Measurements from ENCODE around the gene STXBP5.
A peak's percentile ranks its signal among the peaks of the same experiment; 100 is the strongest.
"Not testable (repeated sequence)": the region's sequence is repeated elsewhere in the genome, so short reads cannot be mapped to it uniquely, and the experiment has no call there.

STXBP5 gene

GRCh38 chr6:147251072-147251471 lies 46.9 kb downstream of the STXBP5 start:
- no peak for DNase-seq

GRCh38 chr6:147254929-147255473 lies 50.8 kb downstream of the STXBP5 start:
- DNase-seq: not testable (repeated sequence)

GRCh38 chr6:147255948-147256674 lies 51.9 kb downstream of the STXBP5 start:
- no peak for DNase-seq

GRCh38 chr6:147257760-147258159 lies 53.5 kb downstream of the STXBP5 start:
- DNase-seq: no peak

- DNase-seq: no peak
Measured at GRCh38 chr6:147260091-147260490, 55.9 kb downstream of the STXBP5 start.

- no peak for DNase-seq
Measured at GRCh38 chr6:147262946-147263345, 58.7 kb downstream of the STXBP5 start.

GRCh38 chr6:147266821-147267220 lies 62.6 kb downstream of the STXBP5 start:
- no peak for DNase-seq

- DNase-seq: no peak
Measured at GRCh38 chr6:147267658-147268057, 63.4 kb downstream of the STXBP5 start.

GRCh38 chr6:147268254-147268653 lies 64.0 kb downstream of the STXBP5 start:
- no peak for DNase-seq

GRCh38 chr6:147274012-147274411 lies 69.8 kb downstream of the STXBP5 start:
- no peak for DNase-seq

GRCh38 chr6:147274776-147275175 lies 70.6 kb downstream of the STXBP5 start:
- DNase-seq: no peak

GRCh38 chr6:147278891-147279290 lies 74.7 kb downstream of the STXBP5 start:
- no peak for DNase-seq

- no peak for DNase-seq
Measured at GRCh38 chr6:147279427-147279826, 75.2 kb downstream of the STXBP5 start.

- peak in 1 of 5 donors; percentile 16 for DNase-seq
Measured at GRCh38 chr6:147281895-147282565, 77.8 kb downstream of the STXBP5 start.

GRCh38 chr6:147282566-147282959 lies 78.3 kb downstream of the STXBP5 start:
- DNase-seq: no peak

GRCh38 chr6:147283460-147283859 lies 79.2 kb downstream of the STXBP5 start:
- no peak for DNase-seq

- peak in 1 of 5 donors; percentile 28 for DNase-seq
Measured at GRCh38 chr6:147285087-147285855, 81.1 kb downstream of the STXBP5 start.

- no peak for DNase-seq
Measured at GRCh38 chr6:147287869-147288271, 83.7 kb downstream of the STXBP5 start.

- DNase-seq: no peak
Measured at GRCh38 chr6:147297124-147297523, 92.9 kb downstream of the STXBP5 start.

- peak in 1 of 5 donors; percentile 11 for DNase-seq
Measured at GRCh38 chr6:147297663-147298316, 93.6 kb downstream of the STXBP5 start.

- DNase-seq: no peak
Measured at GRCh38 chr6:147298461-147298860, 94.2 kb downstream of the STXBP5 start.

GRCh38 chr6:147299035-147299434 lies 94.8 kb downstream of the STXBP5 start:
- DNase-seq: no peak

GRCh38 chr6:147301070-147301469 lies 96.9 kb downstream of the STXBP5 start:
- no peak for DNase-seq

Measured in T-helper 1 cell (primary cell).